BJ (cell line): Measurements from ENCODE around the gene BCAR3. TPM values are rescaled to one million over a fixed set of nuclear protein-coding genes. Genes with fewer than 3 reads are reported as not detected.

ENCODE experiments used
- CTCF ChIA-PET: fragments of 350-600 bp; formaldehyde crosslinking; extraction: SDS; loops from one replicate; lab custom pipeline; 2021; ENCODE audit warnings: antibody characterized with exemption, inconsistent platforms; lab: Yijun Ruan, JAX
- POLR2A ChIA-PET: fragments of 300-600 bp; sonication (Branson Sonifier 250); formaldehyde crosslinking; extraction: SDS; loops from one replicate; lab custom pipeline; 2021; ENCODE audit warnings: antibody characterized with exemption; lab: Charles Lee
- DNase-seq: peaks from one replicate; pipeline ENCODE4 v3.0.0-alpha.2; 2011; ENCODE audit warnings: low read depth
- H3K27me3 ChIP-seq: 2 replicates; pipeline ENCODE4 v1.6.0; 2011; ENCODE audit warnings: low read length; ENCODE audit not compliant: control insufficient read depth, insufficient read depth
- H3K36me3 ChIP-seq: 2 replicates; pipeline ENCODE4 v1.5.1; 2011; ENCODE audit warnings: low read length; ENCODE audit not compliant: control insufficient read depth, insufficient read depth
- H3K4me3 ChIP-seq: 2 replicates; pipeline ENCODE4 v1.5.1; 2011; ENCODE audit warnings: low read depth, mild to moderate bottlenecking, control low read depth, low read length
- polyA plus RNA-seq: library from polyadenylated mRNA; depleted of rRNA; stranded (reverse); fragments of >200 nt; gene quantifications from 2 replicates; pipeline ENCODE4 v1.2.3, GENCODE V29; 2011
- TF ChIP-seq, protein P1 (sequence below): IDR thresholded peaks from 2 replicates; pipeline ENCODE4 v1.5.1; 2011; ENCODE audit warnings: low read depth, mild to moderate bottlenecking, control low read depth, inconsistent platforms, low read length, moderate library complexity; ENCODE audit not compliant: insufficient read depth

Gene BCAR3
- polyA plus RNA-seq, 1 experiment = 31.7 TPM

GRCh38 chr1:93546162-93546863 is 135.3 kb downstream of the BCAR3 start:
- H3K36me3 ChIP-seq = peaks cover 2% of the 10 kb centered on the region; the same call in 1 of the 2 replicates
- TF ChIP-seq, protein P1, sequence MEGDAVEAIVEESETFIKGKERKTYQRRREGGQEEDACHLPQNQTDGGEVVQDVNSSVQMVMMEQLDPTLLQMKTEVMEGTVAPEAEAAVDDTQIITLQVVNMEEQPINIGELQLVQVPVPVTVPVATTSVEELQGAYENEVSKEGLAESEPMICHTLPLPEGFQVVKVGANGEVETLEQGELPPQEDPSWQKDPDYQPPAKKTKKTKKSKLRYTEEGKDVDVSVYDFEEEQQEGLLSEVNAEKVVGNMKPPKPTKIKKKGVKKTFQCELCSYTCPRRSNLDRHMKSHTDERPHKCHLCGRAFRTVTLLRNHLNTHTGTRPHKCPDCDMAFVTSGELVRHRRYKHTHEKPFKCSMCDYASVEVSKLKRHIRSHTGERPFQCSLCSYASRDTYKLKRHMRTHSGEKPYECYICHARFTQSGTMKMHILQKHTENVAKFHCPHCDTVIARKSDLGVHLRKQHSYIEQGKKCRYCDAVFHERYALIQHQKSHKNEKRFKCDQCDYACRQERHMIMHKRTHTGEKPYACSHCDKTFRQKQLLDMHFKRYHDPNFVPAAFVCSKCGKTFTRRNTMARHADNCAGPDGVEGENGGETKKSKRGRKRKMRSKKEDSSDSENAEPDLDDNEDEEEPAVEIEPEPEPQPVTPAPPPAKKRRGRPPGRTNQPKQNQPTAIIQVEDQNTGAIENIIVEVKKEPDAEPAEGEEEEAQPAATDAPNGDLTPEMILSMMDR = no peak
- no peak overlapping the region for H3K4me3 ChIP-seq
- H3K27me3 ChIP-seq = no peaks in the 10 kb centered on the region
- no peak for DNase-seq
- ChIA-PET POLR2A (no interaction called here), CTCF (interaction anchor here (0.6 to 1.3 kb wide), 4 partner anchors 14 to 267 kb away, joined by 3 to 6 read pairs (median 4); no protein-coding TSS in a partner anchor)

DNA sequence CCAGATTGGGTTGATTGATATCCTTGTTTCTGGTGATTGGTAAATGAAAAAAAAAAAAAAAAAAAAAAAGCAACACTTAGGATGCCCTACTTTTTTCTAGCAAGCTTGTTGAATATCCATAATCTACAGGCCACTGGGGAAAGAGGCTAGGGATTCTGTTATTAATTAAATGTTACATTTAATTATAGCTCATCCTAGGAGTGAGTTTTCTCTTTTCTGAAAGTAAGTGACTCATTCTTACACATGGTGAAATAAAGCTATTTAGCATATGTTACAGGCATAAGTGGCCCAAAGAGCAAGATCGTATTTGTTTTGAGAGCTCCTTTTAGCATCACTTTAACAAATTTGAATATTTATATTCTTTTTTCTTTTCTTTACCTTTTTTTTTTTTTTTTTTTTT is 139.2 kb downstream of the BCAR3 start:
- no peaks in the 10 kb centered on the region for H3K36me3 ChIP-seq
- no peaks in the 10 kb centered on the region for H3K27me3 ChIP-seq
- H3K4me3 ChIP-seq = no peak overlapping the region
- ChIA-PET CTCF (interaction anchor here (1.1 kb wide), 1 partner anchor 16 kb away, joined by 3 read pairs; no protein-coding TSS in a partner anchor), POLR2A (no interaction called here)
- TF ChIP-seq, protein P1 = no peak
- DNase-seq = no peak

DNA sequence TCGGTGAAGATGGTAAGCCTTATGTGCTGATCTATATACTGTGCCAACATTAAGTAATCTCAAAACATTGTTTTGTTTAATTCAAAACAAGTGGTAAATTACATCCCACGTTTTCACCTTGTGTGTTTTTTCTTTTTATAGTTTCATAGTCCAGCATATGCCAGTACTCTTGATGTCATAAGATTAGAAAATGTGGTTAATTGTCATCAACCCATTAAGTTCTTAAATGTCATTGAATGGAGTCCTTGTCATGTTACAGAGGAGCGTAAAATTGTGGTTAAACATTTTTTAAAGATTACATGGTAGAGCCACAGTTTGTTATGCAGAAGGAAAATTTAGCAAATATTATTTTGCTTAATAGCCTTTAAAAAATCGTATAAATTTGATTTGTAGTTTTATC is 140.6 kb downstream of the BCAR3 start:
- ChIA-PET POLR2A (no interaction called here), CTCF (no interaction called here)
- no peak for DNase-seq
- Histone ChIP-seq H3K4me3 (no peak overlapping the region), H3K36me3 (no peaks in the 10 kb centered on the region), H3K27me3 (no peaks in the 10 kb centered on the region)
- TF ChIP-seq, protein P1 = no peak

DNA sequence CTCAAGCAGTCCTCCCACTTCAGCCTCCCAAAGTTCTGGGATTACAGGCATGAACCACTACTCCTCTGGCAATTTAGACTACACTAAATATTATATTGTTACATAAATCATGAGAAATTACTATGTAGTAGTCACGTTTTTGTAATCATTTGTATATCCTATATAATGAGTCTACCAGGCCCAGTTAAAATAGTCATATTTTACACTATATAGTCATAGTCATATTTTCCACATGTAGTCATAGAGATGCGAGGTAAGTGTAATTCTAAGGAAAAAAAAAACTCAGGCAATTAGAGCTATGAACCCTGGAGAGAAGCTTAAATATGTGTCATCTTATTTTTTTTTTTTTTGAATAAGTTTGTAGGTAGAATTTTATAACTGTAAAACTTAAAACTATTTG is 143.7 kb downstream of the BCAR3 start:
- Histone ChIP-seq H3K27me3 (no peaks in the 10 kb centered on the region), H3K36me3 (no peaks in the 10 kb centered on the region), H3K4me3 (no peak overlapping the region)
- TF ChIP-seq, protein P1 = no peak
- POLR2A ChIA-PET = no interaction called here
- DNase-seq = no peak
- CTCF ChIA-PET = interaction anchor here (0.6 to 1.4 kb wide), 2 partner anchors 10 kb away, joined by 3 to 4 read pairs; no protein-coding TSS in a partner anchor

- TF ChIP-seq, protein P1 = no peak
- CTCF ChIA-PET = no interaction called here
- H3K4me3 ChIP-seq = no peak overlapping the region
- DNase-seq = no peak
- H3K27me3 ChIP-seq = no peaks in the 10 kb centered on the region
- POLR2A ChIA-PET = no interaction called here
- H3K36me3 ChIP-seq = no peaks in the 10 kb centered on the region
Measured at GRCh38 chr1:93537396-93537795, 144.2 kb downstream of the BCAR3 start.
